HEK293 (cell line): ENCODE measurements around the gene SURF1.

Source experiments
- GLI4 ChIP-seq: fragments of 450-650 bp; formaldehyde crosslinking; IDR thresholded peaks from 2 replicates; pipeline ENCODE4 v1.5.1; 2016; ENCODE audit warnings: missing biosample characterization, missing genetic modification characterization
- KLF10 ChIP-seq: fragments of 450-650 bp; IDR thresholded peaks from 2 replicates; pipeline ENCODE4 v1.5.1; 2018; ENCODE audit warnings: missing biosample characterization, mild to moderate bottlenecking, missing genetic modification characterization
- KLF16 ChIP-seq: fragments of 450-650 bp; formaldehyde crosslinking; IDR thresholded peaks from 2 replicates; pipeline ENCODE4 v1.5.1; 2017; ENCODE audit warnings: missing biosample characterization, missing genetic modification characterization
- MZF1 ChIP-seq: fragments of 450-650 bp; formaldehyde crosslinking; IDR thresholded peaks from 2 replicates; pipeline ENCODE4 v1.5.1; 2017; ENCODE audit warnings: missing biosample characterization, missing genetic modification characterization, borderline replicate concordance
- REPIN1 ChIP-seq: fragments of 450-650 bp; formaldehyde crosslinking; IDR thresholded peaks from 2 replicates; pipeline ENCODE4 v1.5.1; 2017; ENCODE audit warnings: missing biosample characterization, missing genetic modification characterization, low read depth
- SCRT1 ChIP-seq: fragments of 450-650 bp; formaldehyde crosslinking; IDR thresholded peaks from 2 replicates; pipeline ENCODE4 v1.5.1; 2016; ENCODE audit warnings: missing biosample characterization, missing genetic modification characterization, borderline replicate concordance
- SP7 ChIP-seq: fragments of 450-650 bp; formaldehyde crosslinking; IDR thresholded peaks from 2 replicates; pipeline ENCODE4 v1.5.1; 2016; ENCODE audit warnings: missing biosample characterization, missing genetic modification characterization
- ZFP37 ChIP-seq: fragments of 450-650 bp; formaldehyde crosslinking; IDR thresholded peaks from 2 replicates; pipeline ENCODE4 v1.5.1; 2016; ENCODE audit warnings: missing biosample characterization, missing genetic modification characterization
- ZFP69B ChIP-seq: fragments of 450-650 bp; formaldehyde crosslinking; IDR thresholded peaks from 2 replicates; pipeline ENCODE4 v1.5.1; 2016; ENCODE audit warnings: missing biosample characterization, missing genetic modification characterization
- ZNF2 ChIP-seq: fragments of 450-650 bp; formaldehyde crosslinking; IDR thresholded peaks from 2 replicates; pipeline ENCODE4 v1.5.1; 2016; ENCODE audit warnings: missing biosample characterization, missing genetic modification characterization
- ZNF23 ChIP-seq: fragments of 450-650 bp; formaldehyde crosslinking; IDR thresholded peaks from 2 replicates; pipeline ENCODE4 v1.5.1; 2016; ENCODE audit warnings: missing biosample characterization, missing genetic modification characterization, borderline replicate concordance
- ZNF324 ChIP-seq: fragments of 450-650 bp; formaldehyde crosslinking; IDR thresholded peaks from 2 replicates; pipeline ENCODE4 v1.5.1; 2016; ENCODE audit warnings: missing biosample characterization, missing genetic modification characterization
- ZNF610 ChIP-seq: fragments of 450-650 bp; formaldehyde crosslinking; IDR thresholded peaks from 2 replicates; pipeline ENCODE4 v1.5.1; 2016; ENCODE audit warnings: missing biosample characterization, missing genetic modification characterization, borderline replicate concordance
- ZNF701 ChIP-seq: fragments of 450-650 bp; formaldehyde crosslinking; IDR thresholded peaks from 2 replicates; pipeline ENCODE4 v1.5.1; 2016; ENCODE audit warnings: missing biosample characterization, missing genetic modification characterization
- ZNF707 ChIP-seq: fragments of 450-650 bp; formaldehyde crosslinking; IDR thresholded peaks from 2 replicates; pipeline ENCODE4 v1.5.1; 2016; ENCODE audit warnings: missing biosample characterization, missing genetic modification characterization
- ZNF76 ChIP-seq: fragments of 450-650 bp; formaldehyde crosslinking; IDR thresholded peaks from 2 replicates; pipeline ENCODE4; 2016; ENCODE audit warnings: low read depth, missing biosample characterization, missing genetic modification characterization, borderline replicate concordance
- TF ChIP-seq, protein P1 (sequence below): fragments of 450-650 bp; formaldehyde crosslinking; IDR thresholded peaks from 2 replicates; pipeline ENCODE4 v1.5.0; 2017; ENCODE audit warnings: missing biosample characterization, missing genetic modification characterization, borderline replicate concordance
- TF ChIP-seq, protein P2 (sequence below): fragments of 450-650 bp; formaldehyde crosslinking; optimal IDR thresholded peaks from 2 replicates; pipeline ENCODE3; 2016; ENCODE audit warnings: missing biosample characterization, mild to moderate bottlenecking, missing genetic modification characterization
- TF ChIP-seq, protein P3 (sequence below): fragments of 450-650 bp; formaldehyde crosslinking; IDR thresholded peaks from 2 replicates; pipeline ENCODE4 v1.5.1; 2017; ENCODE audit warnings: missing biosample characterization, missing genetic modification characterization
- TF ChIP-seq, protein P4 (sequence below): fragments of 450-650 bp; formaldehyde crosslinking; IDR thresholded peaks from 2 replicates; pipeline ENCODE4 v1.5.1; 2016; ENCODE audit warnings: missing biosample characterization, missing genetic modification characterization
- TF ChIP-seq, protein P5 (sequence below): fragments of 450-650 bp; formaldehyde crosslinking; IDR thresholded peaks from 2 replicates; pipeline ENCODE4 v1.5.1; 2016; ENCODE audit warnings: missing biosample characterization, missing genetic modification characterization
- TF ChIP-seq, protein P6 (sequence below): fragments of 450-650 bp; formaldehyde crosslinking; IDR thresholded peaks from 2 replicates; pipeline ENCODE4 v1.5.1; 2016; ENCODE audit warnings: missing biosample characterization, missing genetic modification characterization
- TF ChIP-seq, protein P7 (sequence below): fragments of 450-650 bp; formaldehyde crosslinking; IDR thresholded peaks from 2 replicates; pipeline ENCODE4 v1.5.1; 2016; ENCODE audit warnings: missing biosample characterization, missing genetic modification characterization
- TF ChIP-seq, protein P8 (sequence below): fragments of 450-650 bp; formaldehyde crosslinking; IDR thresholded peaks from 2 replicates; pipeline ENCODE4 v1.5.1; 2016; ENCODE audit warnings: missing biosample characterization, missing genetic modification characterization

The SURF1 gene

DNA sequence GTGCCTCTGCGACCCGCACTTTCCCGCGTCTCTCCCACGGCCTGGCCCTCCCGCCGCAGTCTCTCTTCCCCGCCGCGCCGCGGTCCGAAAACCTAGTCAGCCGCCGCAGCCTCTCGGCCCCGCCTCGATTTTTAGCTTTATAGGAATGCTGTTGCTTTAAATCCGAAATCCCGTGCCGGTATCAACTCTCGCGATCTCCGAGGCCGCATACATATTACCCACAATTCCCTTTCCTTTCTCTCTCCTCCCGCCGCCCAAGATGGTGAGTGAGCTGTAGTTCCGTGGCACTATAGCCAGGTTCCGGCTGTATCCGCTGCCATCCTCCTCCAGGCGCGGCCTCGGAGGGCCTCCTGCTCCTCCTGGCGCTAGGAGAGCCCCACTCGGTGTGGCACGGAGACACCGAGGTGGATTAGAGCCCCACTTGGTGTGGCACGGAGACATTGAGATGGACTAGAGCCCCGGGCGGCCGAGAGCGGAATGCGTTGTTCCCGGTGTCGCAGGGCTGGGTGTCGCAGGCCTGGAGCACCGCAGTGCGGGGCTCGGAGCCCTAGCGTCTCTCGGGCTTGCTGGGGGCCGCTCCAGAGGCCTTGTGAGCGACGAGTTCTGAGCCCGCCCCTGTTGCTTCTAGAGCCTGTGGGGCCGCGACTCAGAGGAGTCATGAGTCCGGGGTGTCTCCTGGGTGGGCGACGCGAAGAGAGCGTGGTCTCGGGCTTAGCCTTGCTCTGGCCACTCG, 8.1 kb downstream of the SURF1 start, which contains the start of the genes MED22 and RPL7A (continued):
- TF ChIP-seq, protein P1, sequence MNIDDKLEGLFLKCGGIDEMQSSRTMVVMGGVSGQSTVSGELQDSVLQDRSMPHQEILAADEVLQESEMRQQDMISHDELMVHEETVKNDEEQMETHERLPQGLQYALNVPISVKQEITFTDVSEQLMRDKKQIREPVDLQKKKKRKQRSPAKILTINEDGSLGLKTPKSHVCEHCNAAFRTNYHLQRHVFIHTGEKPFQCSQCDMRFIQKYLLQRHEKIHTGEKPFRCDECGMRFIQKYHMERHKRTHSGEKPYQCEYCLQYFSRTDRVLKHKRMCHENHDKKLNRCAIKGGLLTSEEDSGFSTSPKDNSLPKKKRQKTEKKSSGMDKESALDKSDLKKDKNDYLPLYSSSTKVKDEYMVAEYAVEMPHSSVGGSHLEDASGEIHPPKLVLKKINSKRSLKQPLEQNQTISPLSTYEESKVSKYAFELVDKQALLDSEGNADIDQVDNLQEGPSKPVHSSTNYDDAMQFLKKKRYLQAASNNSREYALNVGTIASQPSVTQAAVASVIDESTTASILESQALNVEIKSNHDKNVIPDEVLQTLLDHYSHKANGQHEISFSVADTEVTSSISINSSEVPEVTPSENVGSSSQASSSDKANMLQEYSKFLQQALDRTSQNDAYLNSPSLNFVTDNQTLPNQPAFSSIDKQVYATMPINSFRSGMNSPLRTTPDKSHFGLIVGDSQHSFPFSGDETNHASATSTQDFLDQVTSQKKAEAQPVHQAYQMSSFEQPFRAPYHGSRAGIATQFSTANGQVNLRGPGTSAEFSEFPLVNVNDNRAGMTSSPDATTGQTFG = no peak
- 0 out of 2 replicates have a peak, but pooled peaks have one; percentile 71 for TF ChIP-seq KLF10 (tag by site-specific recombination)
- peak; percentile 37; the same call in 1 of the 2 replicates for TF ChIP-seq SCRT1
- TF ChIP-seq ZFP37 (tag by site-specific recombination) = peak; percentile 81; the same call in 1 of the 2 replicates
- peak; percentile 90; the same call in 1 of the 2 replicates for TF ChIP-seq ZNF324 (tag by site-specific recombination)
- TF ChIP-seq, protein P2, sequence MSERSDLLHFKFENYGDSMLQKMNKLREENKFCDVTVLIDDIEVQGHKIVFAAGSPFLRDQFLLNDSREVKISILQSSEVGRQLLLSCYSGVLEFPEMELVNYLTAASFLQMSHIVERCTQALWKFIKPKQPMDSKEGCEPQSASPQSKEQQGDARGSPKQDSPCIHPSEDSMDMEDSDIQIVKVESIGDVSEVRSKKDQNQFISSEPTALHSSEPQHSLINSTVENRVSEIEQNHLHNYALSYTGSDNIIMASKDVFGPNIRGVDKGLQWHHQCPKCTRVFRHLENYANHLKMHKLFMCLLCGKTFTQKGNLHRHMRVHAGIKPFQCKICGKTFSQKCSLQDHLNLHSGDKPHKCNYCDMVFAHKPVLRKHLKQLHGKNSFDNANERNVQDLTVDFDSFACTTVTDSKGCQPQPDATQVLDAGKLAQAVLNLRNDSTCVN (tag by site-specific recombination) = peak; percentile 45
- TF ChIP-seq, protein P3, sequence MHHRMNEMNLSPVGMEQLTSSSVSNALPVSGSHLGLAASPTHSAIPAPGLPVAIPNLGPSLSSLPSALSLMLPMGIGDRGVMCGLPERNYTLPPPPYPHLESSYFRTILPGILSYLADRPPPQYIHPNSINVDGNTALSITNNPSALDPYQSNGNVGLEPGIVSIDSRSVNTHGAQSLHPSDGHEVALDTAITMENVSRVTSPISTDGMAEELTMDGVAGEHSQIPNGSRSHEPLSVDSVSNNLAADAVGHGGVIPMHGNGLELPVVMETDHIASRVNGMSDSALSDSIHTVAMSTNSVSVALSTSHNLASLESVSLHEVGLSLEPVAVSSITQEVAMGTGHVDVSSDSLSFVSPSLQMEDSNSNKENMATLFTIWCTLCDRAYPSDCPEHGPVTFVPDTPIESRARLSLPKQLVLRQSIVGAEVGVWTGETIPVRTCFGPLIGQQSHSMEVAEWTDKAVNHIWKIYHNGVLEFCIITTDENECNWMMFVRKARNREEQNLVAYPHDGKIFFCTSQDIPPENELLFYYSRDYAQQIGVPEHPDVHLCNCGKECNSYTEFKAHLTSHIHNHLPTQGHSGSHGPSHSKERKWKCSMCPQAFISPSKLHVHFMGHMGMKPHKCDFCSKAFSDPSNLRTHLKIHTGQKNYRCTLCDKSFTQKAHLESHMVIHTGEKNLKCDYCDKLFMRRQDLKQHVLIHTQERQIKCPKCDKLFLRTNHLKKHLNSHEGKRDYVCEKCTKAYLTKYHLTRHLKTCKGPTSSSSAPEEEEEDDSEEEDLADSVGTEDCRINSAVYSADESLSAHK (tag by site-specific recombination) = peak; percentile 57; the same call in 1 of the 2 replicates
- no peak for TF ChIP-seq ZNF707
- peak; percentile 97 for TF ChIP-seq ZNF76 (tag by site-specific recombination)
- TF ChIP-seq KLF16 (tag by site-specific recombination) = peak; percentile 84
- no peak for TF ChIP-seq ZNF23 (tag by site-specific recombination)
- TF ChIP-seq ZFP69B = peak; percentile 60; the same call in 1 of the 2 replicates
- TF ChIP-seq, protein P4, sequence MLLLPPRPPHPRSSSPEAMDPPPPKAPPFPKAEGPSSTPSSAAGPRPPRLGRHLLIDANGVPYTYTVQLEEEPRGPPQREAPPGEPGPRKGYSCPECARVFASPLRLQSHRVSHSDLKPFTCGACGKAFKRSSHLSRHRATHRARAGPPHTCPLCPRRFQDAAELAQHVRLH = peak; percentile 77; the same call in 1 of the 2 replicates
- TF ChIP-seq, protein P5, sequence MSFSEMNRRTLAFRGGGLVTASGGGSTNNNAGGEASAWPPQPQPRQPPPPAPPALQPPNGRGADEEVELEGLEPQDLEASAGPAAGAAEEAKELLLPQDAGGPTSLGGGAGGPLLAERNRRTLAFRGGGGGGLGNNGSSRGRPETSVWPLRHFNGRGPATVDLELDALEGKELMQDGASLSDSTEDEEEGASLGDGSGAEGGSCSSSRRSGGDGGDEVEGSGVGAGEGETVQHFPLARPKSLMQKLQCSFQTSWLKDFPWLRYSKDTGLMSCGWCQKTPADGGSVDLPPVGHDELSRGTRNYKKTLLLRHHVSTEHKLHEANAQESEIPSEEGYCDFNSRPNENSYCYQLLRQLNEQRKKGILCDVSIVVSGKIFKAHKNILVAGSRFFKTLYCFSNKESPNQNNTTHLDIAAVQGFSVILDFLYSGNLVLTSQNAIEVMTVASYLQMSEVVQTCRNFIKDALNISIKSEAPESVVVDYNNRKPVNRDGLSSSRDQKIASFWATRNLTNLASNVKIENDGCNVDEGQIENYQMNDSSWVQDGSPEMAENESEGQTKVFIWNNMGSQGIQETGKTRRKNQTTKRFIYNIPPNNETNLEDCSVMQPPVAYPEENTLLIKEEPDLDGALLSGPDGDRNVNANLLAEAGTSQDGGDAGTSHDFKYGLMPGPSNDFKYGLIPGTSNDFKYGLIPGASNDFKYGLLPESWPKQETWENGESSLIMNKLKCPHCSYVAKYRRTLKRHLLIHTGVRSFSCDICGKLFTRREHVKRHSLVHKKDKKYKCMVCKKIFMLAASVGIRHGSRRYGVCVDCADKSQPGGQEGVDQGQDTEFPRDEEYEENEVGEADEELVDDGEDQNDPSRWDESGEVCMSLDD (tag by site-specific recombination) = 0 out of 2 replicates have a peak, but pooled peaks have one; percentile 27
- TF ChIP-seq, protein P6, sequence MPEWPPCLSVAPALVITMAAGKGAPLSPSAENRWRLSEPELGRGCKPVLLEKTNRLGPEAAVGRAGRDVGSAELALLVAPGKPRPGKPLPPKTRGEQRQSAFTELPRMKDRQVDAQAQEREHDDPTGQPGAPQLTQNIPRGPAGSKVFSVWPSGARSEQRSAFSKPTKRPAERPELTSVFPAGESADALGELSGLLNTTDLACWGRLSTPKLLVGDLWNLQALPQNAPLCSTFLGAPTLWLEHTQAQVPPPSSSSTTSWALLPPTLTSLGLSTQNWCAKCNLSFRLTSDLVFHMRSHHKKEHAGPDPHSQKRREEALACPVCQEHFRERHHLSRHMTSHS (tag by site-specific recombination) = no peak
- no peak for TF ChIP-seq ZNF701 (tag by site-specific recombination)
- TF ChIP-seq, protein P7, sequence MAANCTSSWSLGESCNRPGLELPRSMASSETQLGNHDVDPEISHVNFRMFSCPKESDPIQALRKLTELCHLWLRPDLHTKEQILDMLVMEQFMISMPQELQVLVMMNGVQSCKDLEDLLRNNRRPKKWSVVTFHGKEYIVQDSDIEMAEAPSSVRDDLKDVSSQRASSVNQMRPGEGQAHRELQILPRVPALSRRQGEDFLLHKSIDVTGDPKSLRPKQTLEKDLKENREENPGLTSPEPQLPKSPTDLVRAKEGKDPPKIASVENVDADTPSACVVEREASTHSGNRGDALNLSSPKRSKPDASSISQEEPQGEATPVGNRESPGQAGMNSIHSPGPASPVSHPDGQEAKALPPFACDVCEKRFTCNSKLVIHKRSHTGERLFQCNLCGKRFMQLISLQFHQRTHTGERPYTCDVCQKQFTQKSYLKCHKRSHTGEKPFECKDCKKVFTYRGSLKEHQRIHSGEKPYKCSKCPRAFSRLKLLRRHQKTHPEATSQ (tag by site-specific recombination) = 0 out of 2 replicates have a peak, but pooled peaks have one; percentile 37
- 0 out of 2 replicates have a peak, but pooled peaks have one; percentile 48 for TF ChIP-seq ZNF610
- peak; percentile 68; the same call in 1 of the 2 replicates for TF ChIP-seq GLI4
- TF ChIP-seq, protein P8, sequence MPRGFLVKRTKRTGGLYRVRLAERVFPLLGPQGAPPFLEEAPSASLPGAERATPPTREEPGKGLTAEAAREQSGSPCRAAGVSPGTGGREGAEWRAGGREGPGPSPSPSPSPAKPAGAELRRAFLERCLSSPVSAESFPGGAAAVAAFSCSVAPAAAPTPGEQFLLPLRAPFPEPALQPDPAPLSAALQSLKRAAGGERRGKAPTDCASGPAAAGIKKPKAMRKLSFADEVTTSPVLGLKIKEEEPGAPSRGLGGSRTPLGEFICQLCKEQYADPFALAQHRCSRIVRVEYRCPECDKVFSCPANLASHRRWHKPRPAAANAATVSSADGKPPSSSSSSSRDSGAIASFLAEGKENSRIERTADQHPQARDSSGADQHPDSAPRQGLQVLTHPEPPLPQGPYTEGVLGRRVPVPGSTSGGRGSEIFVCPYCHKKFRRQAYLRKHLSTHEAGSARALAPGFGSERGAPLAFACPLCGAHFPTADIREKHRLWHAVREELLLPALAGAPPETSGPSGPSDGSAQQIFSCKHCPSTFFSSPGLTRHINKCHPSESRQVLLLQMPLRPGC (tag by site-specific recombination) = peak; percentile 60
- no peak for TF ChIP-seq MZF1
- TF ChIP-seq REPIN1 = 0 out of 2 replicates have a peak, but pooled peaks have one; percentile 22
- TF ChIP-seq SP7 = peak; percentile 82; the same call in 1 of the 2 replicates
- peak; percentile 97 for TF ChIP-seq ZNF2 (tag by site-specific recombination)
